OCI-LY3 (cell line): ENCODE measurements around the gene DNMT3B.

Experiments used
- EZH2phosphoT487 ChIP-seq: fragments of 200-600 bp; shearing (Covaris generic); IDR thresholded peaks from 2 replicates; pipeline ENCODE4 v1.6.1; 2018; ENCODE audit warnings: antibody characterized with exemption, mixed run types, low read depth
- TF ChIP-seq, protein P1 (sequence below): fragments of 200-600, 300-600 bp; sonication (generic); IDR thresholded peaks from 2 replicates; pipeline ENCODE4 v1.5.1; 2014; ENCODE audit warnings: antibody characterized with exemption, low read length, low read depth

DNA sequence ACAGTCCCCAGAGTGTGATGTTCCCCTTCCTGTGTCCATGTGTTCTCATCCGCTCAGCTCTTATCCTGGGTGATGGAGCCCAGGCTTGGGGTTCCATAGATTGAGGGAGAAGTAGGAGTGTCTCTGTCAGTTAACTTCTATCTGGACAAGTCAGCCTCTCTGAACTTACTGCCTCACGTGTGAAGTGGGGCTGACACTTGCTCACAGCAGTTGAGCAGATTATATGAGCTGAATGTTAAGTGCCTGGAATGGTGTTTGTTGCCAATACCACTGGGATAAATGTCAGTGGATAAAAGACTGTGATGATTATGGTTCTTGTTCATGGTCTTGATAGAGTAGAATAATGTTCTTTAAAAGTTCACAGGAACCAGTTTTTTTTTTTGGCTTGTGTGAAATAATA is 79.4 kb downstream of the DNMT3B start:
- TF ChIP-seq, protein P1, sequence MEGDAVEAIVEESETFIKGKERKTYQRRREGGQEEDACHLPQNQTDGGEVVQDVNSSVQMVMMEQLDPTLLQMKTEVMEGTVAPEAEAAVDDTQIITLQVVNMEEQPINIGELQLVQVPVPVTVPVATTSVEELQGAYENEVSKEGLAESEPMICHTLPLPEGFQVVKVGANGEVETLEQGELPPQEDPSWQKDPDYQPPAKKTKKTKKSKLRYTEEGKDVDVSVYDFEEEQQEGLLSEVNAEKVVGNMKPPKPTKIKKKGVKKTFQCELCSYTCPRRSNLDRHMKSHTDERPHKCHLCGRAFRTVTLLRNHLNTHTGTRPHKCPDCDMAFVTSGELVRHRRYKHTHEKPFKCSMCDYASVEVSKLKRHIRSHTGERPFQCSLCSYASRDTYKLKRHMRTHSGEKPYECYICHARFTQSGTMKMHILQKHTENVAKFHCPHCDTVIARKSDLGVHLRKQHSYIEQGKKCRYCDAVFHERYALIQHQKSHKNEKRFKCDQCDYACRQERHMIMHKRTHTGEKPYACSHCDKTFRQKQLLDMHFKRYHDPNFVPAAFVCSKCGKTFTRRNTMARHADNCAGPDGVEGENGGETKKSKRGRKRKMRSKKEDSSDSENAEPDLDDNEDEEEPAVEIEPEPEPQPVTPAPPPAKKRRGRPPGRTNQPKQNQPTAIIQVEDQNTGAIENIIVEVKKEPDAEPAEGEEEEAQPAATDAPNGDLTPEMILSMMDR: no peak
- no peak for TF ChIP-seq EZH2phosphoT487
